Thyroid gland (tissue), 4 donors: ENCODE measurements around the gene FAM124B. TPM values are rescaled to one million over a fixed set of nuclear protein-coding genes. Genes with fewer than 3 reads are reported as not detected.

ENCODE experiments used
- DNase-seq, 2 donors: peaks; one replicate each; pipeline ENCODE4 v3.0.0-alpha.2; 2019
- H3K27ac ChIP-seq, 3 donors: fragments of 200-600 bp; sonication (generic); 1 replicate in 2 of 3; 2 replicates in 1 of 3; pipeline ENCODE4 v1.5.1; 2016 to 2019; ENCODE audit warnings: mild to moderate bottlenecking in 1 of 3, moderate library complexity in 1 of 3
- H3K27me3 ChIP-seq: fragments of 200-600 bp; sonication (generic); one replicate; pipeline ENCODE4 v1.5.1; 2019
- H3K36me3 ChIP-seq, 2 donors: fragments of 200-600 bp; sonication (generic); one replicate each; pipeline ENCODE4 v1.5.1; 2016 to 2019
- H3K4me1 ChIP-seq, 2 donors: fragments of 200-600 bp; sonication (generic); one replicate each; pipeline ENCODE4 v1.5.1; 2017 to 2019
- H3K4me3 ChIP-seq, 3 donors: fragments of 200-600 bp; sonication (generic); replicated peaks in 1 of 3; 1 replicate in 2 of 3; 2 replicates in 1 of 3; pipeline ENCODE4 v1.5.1; 2016; ENCODE audit warnings: mild to moderate bottlenecking in 1 of 3
- H3K9me3 ChIP-seq: fragments of 200-600 bp; sonication (generic); one replicate; pipeline ENCODE4 v1.5.1; 2017
- CTCF ChIP-seq, 6 experiments: fragments of 200-600 bp in 3 of 6; fragments of 450-650 bp in 3 of 6; sonication (generic) in 3 of 6; IDR thresholded peaks; one replicate each; pipeline ENCODE4 v1.5.1; 2016 to 2019; ENCODE audit warnings: antibody characterized with exemption in 6 of 6, mild to moderate bottlenecking in 2 of 6, inconsistent platforms in 1 of 6, moderate library complexity in 1 of 6
- POLR2A ChIP-seq, 2 donors: fragments of 450-650 bp; IDR thresholded peaks; one replicate each; pipeline ENCODE4 v1.6.1; 2017; ENCODE audit warnings: antibody characterized with exemption in 2 of 2, mild to moderate bottlenecking in 2 of 2, moderate library complexity in 1 of 2
- WGBS, 2 donors: methylation state at CpG; one replicate each; pipeline ENCODE4 v1.1.5; 2017; 5-methylcytosine and 5-hydroxymethylcytosine counted together
- intact Hi-C: fragments of 100-400 bp; cut with DNase I; formaldehyde crosslinking; loops from one replicate; pipeline ENCODE4 v1.15.1; 2023
- total RNA-seq, 4 donors: library from RNA; depleted of rRNA; stranded (reverse); fragments of >200 nt; gene quantifications; one replicate each; pipeline ENCODE4 v1.2.3, GENCODE V29; 2016

The FAM124B gene
- total RNA-seq, 4 donors from 2014 or later: 0.88 to 2.7 (median 1.3) TPM

- WGBS, 2 donors: 67 to 73% methylated on average over 4 of the region's 4 CpGs
- Histone ChIP-seq H3K9me3 (no peaks in the 10 kb centered on the region), H3K27me3 (no peaks in the 10 kb centered on the region), H3K27ac (no peak overlapping the region), H3K4me1 (no peaks in the 10 kb centered on the region), H3K36me3 (no peaks in the 10 kb centered on the region), H3K4me3 (no peak overlapping the region)
- intact Hi-C loops: no loop called here
- DNase-seq: no peak
- TF ChIP-seq CTCF (IDR thresholded peaks at IDR 0.05) (no peak), POLR2A (IDR thresholded peaks at IDR 0.05) (no peak)
Observed at GRCh38 chr2:224427471-224427870, 25.6 kb upstream of the FAM124B start.

DNA sequence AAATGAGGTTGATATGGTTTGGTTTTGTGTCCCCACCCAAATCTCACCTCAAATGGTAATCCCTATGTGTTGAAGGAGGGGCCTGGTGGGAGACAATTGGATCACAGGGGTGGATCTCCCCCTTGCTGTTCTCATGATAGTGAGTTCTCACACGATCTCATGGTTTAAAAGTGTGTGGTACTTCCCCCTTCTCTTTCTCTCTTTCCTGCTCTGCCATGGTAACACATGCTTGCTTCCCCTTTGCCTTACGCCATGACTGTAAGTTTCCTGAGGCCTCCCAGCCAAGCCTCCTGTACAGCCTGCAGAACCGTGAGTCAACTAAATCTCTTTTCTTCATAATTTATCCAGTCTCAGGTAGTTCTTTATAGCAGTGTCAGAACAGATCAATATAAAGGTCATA is 24.7 kb upstream of the FAM124B start:
- no peak overlapping the region for H3K4me3 ChIP-seq
- H3K4me1 ChIP-seq: no peaks in the 10 kb centered on the region
- no peak overlapping the region for H3K27ac ChIP-seq
- H3K27me3 ChIP-seq: no peaks in the 10 kb centered on the region
- H3K36me3 ChIP-seq: no peaks in the 10 kb centered on the region
- DNase-seq: no peak
- intact Hi-C loops: no loop called here
- WGBS, 2 donors: 66 to 86% methylated on average over 3 of the region's 3 CpGs
- TF ChIP-seq POLR2A (IDR thresholded peaks at IDR 0.05): no peak
- TF ChIP-seq CTCF (IDR thresholded peaks at IDR 0.05): no peak
- H3K9me3 ChIP-seq: no peaks in the 10 kb centered on the region

- intact Hi-C loops: no loop called here
- Histone ChIP-seq H3K4me1 (no peaks in the 10 kb centered on the region), H3K9me3 (no peaks in the 10 kb centered on the region), H3K27me3 (no peaks in the 10 kb centered on the region), H3K4me3 (no peak overlapping the region), H3K27ac (no peak overlapping the region), H3K36me3 (no peaks in the 10 kb centered on the region)
- WGBS, 2 donors: 60 to 70% methylated on average over 2 of the region's 2 CpGs
- no peak for DNase-seq
- TF ChIP-seq POLR2A (IDR thresholded peaks at IDR 0.05) (no peak), CTCF (IDR thresholded peaks at IDR 0.05) (no peak)
Observed at GRCh38 chr2:224421065-224421464, 19.2 kb upstream of the FAM124B start.

DNA sequence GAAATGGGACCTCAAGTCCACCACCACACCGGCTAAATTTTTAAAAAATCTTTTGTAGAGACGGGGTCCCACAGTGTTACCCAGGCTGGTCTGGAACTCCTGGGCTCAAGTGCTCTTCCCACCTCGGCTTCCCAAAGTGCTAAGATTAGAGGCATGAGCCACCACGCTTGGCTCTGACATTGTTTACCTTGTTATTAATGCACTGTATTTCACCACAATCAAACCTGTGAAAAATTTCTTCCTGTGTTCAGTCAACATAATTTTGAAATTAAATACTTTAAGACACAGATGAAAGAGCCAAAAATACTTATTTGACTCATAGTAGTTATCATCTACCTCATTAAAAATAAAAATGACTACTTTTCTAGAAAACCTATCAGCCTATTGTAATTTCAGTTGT is 16.0 kb upstream of the FAM124B start:
- no peak for TF ChIP-seq CTCF (IDR thresholded peaks at IDR 0.05)
- TF ChIP-seq POLR2A (IDR thresholded peaks at IDR 0.05): no peak
- intact Hi-C loops: no loop called here

GRCh38 chr2:224417361-224417729 is 15.4 kb upstream of the FAM124B start:
- Histone ChIP-seq H3K27me3 (no peaks in the 10 kb centered on the region), H3K36me3 (no peaks in the 10 kb centered on the region), H3K4me1 (no peaks in the 10 kb centered on the region), H3K9me3 (no peaks in the 10 kb centered on the region), H3K27ac (no peak overlapping the region), H3K4me3 (no peak overlapping the region)
- TF ChIP-seq CTCF (IDR thresholded peaks at IDR 0.05) (no peak), POLR2A (IDR thresholded peaks at IDR 0.05) (no peak)
- 69 to 70% methylated on average over 1 of the region's 1 CpG for WGBS, 2 donors
- DNase-seq: no peak
- intact Hi-C loops: no loop called here

More for the DNA sequence above, 16.0 kb upstream of the FAM124B start:
- Histone ChIP-seq H3K9me3 (no peaks in the 10 kb centered on the region), H3K4me3 (no peak overlapping the region), H3K27ac (no peak overlapping the region), H3K4me1 (no peaks in the 10 kb centered on the region), H3K27me3 (no peaks in the 10 kb centered on the region), H3K36me3 (no peaks in the 10 kb centered on the region)
- no peak for DNase-seq
- 89 to 92% methylated on average over 4 of the region's 4 CpGs for WGBS, 2 donors
